ENCODE measurements around the gene MRPL36. TPM values are rescaled to one million over a fixed set of nuclear protein-coding genes. Genes with fewer than 3 reads are reported as not detected.

MRPL36 gene
- total and polyA plus RNA-seq, 8 donors = 4.9 to 101 (median 72.8) TPM

GRCh38 chr5:1815071-1815786 lies 15.6 kb upstream of the MRPL36 start:
- no peak for DNase-seq
- Histone ChIP-seq H3K4me3 (no peak overlapping the region), H3K27ac (no peak overlapping the region), H3K27me3 (no peaks in the 10 kb centered on the region), H3K9me3 (no peaks in the 10 kb centered on the region), H3K4me1 (no peaks in the 10 kb centered on the region), H3K36me3 (peaks cover 60 to 100% (median 100%) of the 10 kb centered on the region in 4 donors)
- intact Hi-C loops (cut with DNase I; ENCODE audit: low total_unique reads) = no loop called here
- 93 to 97% (median 96%) methylated on average over 17 to 18 of the region's 18 CpGs for WGBS, 5 donors
- TF ChIP-seq POLR2AphosphoS5 (IDR thresholded peaks at IDR 0.05) = no peak
- TF ChIP-seq CTCF (IDR thresholded peaks at IDR 0.05) = no peak
- no peak for TF ChIP-seq EP300 (IDR thresholded peaks at IDR 0.05)
- TF ChIP-seq POLR2A (IDR thresholded peaks at IDR 0.05) = no peak

GRCh38 chr5:1814183-1815020 lies 14.8 kb upstream of the MRPL36 start:
- no peak overlapping the region for H3K27ac ChIP-seq
- WGBS, 5 donors = 93 to 98% (median 96%) methylated on average over 28 to 30 of the region's 30 CpGs
- H3K36me3 ChIP-seq = peaks cover 67 to 100% (median 100%) of the 10 kb centered on the region in 4 donors
- H3K4me1 ChIP-seq = no peaks in the 10 kb centered on the region
- H3K27me3 ChIP-seq = no peaks in the 10 kb centered on the region
- no peak overlapping the region for H3K4me3 ChIP-seq
- TF ChIP-seq POLR2A (IDR thresholded peaks at IDR 0.05) = no peak
- no peak for TF ChIP-seq CTCF (IDR thresholded peaks at IDR 0.05)
- TF ChIP-seq EP300 (IDR thresholded peaks at IDR 0.05) = no peak
- no peak for TF ChIP-seq POLR2AphosphoS5 (IDR thresholded peaks at IDR 0.05)
- no peak for DNase-seq
- no peaks in the 10 kb centered on the region for H3K9me3 ChIP-seq
- intact Hi-C loops (cut with DNase I; ENCODE audit: low total_unique reads) = no loop called here

GRCh38 chr5:1810581-1811101 lies 11.0 kb upstream of the MRPL36 start:
- no peaks in the 10 kb centered on the region for H3K4me1 ChIP-seq
- no peak for DNase-seq
- no peak overlapping the region for H3K4me3 ChIP-seq
- no peaks in the 10 kb centered on the region for H3K9me3 ChIP-seq
- intact Hi-C loops (cut with DNase I; ENCODE audit: low total_unique reads) = no loop called here
- peaks cover 78 to 100% (median 100%) of the 10 kb centered on the region in 4 donors for H3K36me3 ChIP-seq
- TF ChIP-seq POLR2A (IDR thresholded peaks at IDR 0.05) (no peak), CTCF (IDR thresholded peaks at IDR 0.05) (no peak), POLR2AphosphoS5 (IDR thresholded peaks at IDR 0.05) (no peak), EP300 (IDR thresholded peaks at IDR 0.05) (no peak)
- H3K27me3 ChIP-seq = no peaks in the 10 kb centered on the region
- 93 to 95% (median 94%) methylated on average over 10 of the region's 10 CpGs for WGBS, 5 donors
- H3K27ac ChIP-seq = no peak overlapping the region

DNA sequence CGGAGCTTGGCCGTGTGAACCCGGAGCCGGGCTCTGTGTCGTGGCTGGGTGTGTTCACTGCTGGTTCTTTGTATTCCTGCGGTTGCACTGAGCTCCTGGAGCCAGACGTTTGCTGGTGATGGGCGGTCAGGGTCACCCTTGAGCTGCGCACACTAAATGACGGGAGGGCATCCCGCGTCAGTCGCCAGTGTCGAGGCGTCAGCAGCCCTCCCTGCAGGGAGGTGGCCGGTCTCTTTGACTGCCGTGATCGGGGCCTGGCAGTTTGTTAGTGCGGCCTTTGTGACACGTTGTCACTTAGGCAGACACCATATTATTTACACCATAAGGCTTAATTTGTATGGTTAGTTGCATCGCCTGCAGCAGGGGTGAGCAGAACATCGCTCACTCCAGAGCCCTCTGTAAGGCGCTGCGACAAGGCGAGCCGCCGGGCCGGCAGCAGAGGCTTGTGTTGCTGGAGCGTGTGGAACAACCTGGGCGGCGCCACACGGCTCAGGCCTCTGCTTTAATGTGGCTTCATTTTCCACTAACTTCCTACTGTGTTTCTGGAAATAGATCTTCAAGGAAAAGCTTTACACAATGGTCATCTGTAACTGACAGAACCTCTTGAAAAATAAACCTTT lies 9.9 kb upstream of the MRPL36 start:
- Histone ChIP-seq H3K27ac (no peak overlapping the region), H3K4me1 (peaks cover 0 to 4% (median 1%) of the 10 kb centered on the region in 4 donors), H3K36me3 (peaks cover 74 to 100% (median 100%) of the 10 kb centered on the region in 4 donors), H3K27me3 (no peaks in the 10 kb centered on the region), H3K4me3 (no peak overlapping the region), H3K9me3 (no peaks in the 10 kb centered on the region)
- TF ChIP-seq POLR2A (IDR thresholded peaks at IDR 0.05) (no peak), CTCF (IDR thresholded peaks at IDR 0.05) (no peak), EP300 (IDR thresholded peaks at IDR 0.05) (no peak), POLR2AphosphoS5 (IDR thresholded peaks at IDR 0.05) (no peak)
- 89 to 94% (median 91%) methylated on average over 26 to 32 of the region's 32 CpGs for WGBS, 5 donors
- intact Hi-C loops (cut with DNase I; ENCODE audit: low total_unique reads) = no loop called here
- DNase-seq = no peak
